Suppressor macrophage (primary cell): ENCODE results near the gene INCENP.
A peak's percentile ranks its signal among the peaks of the same experiment; 100 is the strongest.

Experiments used
- DNase-seq, 4 experiments: peaks; one replicate each; pipeline ENCODE4 v3.0.0-alpha.2; 2020 to 2022

INCENP gene

DNA sequence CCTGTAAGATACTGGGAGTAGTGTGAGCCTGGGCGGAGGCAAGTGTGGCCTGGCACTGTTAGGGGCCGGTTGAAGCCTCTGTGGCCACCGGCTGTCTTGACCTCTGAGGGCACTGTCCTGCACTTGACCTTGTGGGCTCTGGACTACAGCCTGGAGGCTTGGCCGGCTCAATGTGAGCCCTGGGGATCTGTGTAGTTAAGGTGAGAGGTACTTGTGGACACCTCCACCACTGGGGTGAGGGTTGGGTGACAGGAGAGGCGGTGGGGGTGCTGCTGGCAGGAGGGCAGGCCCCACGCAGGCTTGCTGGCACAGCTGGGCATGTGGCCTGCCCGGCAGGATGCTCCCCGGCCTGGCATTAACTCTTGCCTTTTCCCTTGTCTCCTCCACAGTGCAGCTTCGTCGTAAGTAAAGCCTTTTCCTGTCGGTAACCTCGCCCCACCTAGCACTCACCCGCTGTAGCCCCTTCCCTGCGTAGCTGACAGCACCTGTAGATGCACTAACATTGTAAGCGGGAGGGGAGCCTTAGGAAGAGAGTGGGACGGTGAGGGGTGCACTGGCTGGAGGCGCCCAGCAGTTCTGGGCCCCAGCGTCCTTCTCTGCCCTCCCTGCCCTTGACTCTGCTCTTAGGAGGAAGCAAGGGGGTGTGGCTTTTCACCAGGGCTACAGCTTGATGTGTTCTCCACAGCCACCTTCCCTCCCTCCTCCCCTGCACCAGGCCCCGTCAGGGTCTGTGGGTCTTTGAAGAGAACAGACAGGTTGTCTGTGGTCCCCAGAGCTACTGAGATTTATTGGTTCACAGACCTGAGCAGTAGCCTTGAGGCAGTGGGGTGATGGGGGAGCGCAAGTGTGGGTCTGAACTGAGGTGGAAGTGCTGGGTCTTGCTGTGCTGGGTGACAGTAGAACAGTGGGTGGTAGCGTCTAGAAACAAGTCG is 17.6 kb downstream of the INCENP start:
- DNase-seq = no peak

DNA sequence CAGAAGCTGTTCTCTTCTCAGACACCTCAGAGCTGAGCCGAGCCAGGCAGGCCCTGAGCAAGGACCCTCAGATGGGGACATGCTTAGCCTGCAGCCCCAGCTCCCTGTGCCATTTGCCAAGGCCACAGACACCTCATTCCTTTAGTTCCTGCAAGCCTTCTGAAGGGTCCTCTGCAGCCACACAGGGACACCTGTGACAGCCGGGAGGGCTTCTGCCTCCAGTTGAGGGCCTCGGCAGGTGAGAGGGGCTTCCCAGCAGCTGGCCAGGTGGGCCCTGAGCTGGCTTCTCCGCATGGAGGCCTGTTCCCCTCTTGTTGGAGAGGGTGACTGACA is 18.2 kb downstream of the INCENP start:
- no peak for DNase-seq

DNA sequence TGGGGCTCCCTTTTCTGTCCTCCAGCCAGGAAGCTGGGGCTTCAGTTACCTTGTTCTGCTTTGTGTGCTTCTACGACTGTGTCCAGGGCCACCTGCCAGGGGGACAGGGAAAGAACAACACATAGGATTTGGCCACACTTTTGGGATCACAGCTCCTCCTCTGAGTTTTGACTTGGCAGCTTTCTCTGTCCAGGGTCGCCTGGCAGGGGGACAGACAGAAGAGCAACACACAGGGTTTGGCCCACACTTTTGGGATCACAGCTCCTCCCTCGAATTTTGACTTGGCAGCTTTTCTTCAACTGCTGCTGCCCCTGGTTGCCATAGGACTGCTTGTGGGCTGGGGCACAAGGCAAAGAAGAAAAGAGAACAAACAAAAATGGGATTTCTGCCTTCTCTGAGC is 19.1 kb downstream of the INCENP start:
- DNase-seq = no peak

DNA sequence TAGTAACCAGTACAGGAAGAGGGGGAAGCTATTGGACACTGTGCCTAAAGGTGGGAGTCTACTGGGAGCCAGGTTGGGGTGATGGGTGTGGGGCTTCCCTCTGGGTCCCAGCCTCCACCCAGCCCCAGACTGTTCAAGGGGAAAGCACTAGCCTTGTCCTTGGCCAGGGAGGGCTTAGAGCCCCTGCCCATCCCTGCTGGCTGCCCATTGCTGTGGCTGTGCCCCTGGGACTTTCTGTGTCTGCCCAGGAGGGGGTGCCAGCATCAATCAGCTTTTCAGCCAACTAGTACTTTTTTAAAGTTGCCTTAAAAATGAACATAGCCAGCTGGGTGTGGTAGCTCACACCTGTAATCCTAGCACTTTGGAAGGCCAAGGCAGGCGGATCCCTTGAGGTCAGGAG is 19.9 kb downstream of the INCENP start:
- no peak for DNase-seq

DNA sequence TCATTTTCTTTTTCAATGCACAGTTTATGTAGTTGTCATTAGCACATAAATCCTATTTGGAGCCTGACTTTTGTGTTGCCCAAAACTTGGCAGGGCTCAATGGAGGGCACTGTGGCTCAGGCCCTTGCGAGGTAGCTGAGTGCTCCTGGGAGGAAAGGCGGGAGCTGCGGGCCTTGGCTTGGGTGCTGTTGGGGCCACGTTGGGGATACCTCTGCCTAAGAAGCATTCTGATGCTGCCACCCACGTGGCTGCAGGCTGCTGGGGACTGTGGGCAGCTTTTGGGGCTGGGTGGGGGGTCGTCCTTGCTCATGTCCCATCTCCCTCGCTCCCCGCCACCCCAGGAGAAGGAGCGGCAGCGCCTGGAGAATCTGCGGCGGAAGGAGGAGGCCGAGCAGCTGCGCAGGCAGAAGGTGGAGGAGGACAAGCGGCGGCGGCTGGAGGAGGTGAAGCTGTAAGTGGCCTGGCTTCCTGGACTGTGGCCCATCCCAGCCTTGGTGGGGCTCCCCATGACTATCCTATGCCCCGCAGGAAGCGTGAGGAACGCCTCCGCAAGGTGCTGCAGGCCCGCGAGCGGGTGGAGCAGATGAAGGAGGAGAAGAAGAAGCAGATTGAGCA is 20.9 kb downstream of the INCENP start:
- DNase-seq = no peak

DNA sequence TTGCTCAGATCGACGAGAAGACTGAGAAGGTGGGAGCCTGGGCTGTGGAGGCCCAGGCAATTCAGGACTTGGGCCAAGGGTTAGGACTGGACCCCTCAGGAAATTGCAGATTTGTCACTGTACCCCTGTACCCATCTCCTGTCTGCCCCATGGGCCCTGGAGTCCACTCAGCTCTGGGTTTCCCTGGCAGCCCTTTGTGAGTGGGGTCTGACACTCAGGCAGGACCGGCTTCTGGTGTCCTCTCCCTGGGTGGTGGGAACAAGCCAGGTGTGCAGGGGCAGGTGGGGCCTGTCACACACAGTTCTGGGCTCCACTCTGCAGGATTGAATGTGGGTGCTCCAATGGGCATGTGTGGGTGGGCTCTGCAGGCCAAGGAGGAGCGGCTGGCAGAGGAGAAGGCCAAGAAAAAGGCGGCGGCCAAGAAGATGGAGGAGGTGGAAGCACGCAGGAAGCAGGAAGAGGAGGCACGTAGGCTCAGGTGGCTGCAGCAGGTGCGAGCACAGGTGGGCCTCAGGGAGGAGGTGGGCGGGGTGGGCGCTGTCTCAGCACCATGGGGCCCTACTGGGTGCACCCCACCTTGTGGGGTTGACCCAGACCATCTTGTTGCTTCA is 21.6 kb downstream of the INCENP start:
- DNase-seq = no peak

DNA sequence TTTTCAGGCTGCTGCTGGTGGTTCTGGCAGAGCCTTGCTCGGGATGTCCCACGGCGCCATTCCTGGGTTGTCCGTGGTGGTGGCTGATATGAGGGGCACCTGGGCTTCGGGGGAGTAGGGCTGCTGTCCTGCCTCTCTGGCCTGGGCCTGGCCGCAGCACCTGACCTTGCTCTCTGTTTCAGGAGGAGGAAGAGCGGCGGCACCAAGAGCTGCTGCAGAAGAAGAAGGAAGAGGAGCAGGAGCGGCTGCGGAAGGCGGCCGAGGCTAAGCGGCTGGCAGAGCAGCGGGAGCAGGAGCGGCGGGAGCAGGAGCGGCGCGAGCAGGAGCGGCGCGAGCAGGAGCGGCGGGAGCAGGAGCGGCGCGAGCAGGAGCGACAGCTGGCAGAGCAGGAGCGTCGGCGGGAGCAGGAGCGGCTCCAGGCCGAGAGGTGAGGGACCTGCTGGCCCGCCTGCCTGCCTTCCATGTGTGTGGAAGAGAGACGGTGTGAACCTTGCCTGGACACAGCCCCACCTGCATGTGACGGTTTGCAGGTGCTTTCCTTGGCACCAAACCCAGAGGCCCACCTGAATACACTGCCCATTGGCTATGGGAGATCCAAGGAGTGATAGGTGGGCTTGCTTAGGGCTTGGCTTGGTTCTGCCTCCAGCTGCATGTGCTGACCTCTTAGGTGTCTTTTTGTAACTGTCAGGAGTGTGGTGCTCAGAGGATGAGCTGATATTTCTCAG is 22.8 kb downstream of the INCENP start:
- DNase-seq = no peak

DNA sequence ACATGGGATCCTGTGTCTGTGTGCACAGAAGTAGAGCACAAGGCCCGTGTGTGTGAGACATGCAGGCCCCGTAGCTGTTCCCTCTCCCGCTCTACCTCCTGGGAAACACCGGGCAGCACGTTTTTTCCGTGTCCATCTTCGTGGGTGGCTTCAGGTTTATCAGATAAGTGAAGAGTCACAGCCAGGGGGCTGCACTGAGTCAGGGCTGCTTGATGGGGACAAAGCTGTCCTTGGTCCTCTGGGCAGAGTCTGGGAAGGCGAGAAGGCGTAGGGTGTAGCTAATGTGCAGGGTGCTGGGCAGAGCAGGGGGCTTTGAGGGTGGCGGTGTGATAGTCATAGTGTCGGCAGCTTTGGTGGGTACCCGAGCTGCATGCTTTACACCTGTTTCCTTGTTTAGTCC is 23.7 kb downstream of the INCENP start:
- no peak for DNase-seq

DNA sequence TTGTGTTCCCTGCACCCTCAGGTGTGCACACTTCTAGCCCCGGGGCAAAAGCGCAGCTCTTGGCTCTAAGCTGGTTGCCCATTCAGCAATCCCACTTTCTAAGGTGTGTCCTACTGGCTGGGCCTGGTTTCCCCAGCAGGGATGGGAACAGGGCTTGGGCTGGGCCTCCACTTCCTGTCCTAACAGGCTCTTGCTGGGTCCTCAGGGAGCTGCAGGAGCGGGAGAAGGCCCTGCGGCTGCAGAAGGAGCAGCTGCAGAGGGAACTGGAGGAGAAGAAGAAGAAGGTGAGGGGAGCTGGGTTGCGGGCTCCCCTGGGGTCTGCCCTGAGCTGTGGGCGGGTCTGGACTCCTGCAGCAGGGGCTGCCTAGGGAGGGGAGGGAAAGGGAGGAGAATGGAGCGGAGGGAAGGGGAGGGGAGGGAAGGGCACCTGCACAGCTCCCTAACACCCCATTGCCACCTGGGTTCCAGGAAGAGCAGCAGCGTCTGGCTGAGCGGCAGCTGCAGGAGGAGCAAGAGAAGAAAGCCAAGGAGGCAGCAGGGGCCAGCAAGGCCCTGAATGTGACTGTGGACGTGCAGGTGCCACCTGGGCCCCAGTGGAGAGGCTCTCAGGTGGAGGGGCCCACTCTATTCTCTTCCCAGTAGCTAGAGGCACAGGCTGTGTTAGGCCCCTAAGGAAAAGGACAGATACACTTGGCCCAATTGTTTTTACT is 24.6 kb downstream of the INCENP start:
- no peak for DNase-seq

DNA sequence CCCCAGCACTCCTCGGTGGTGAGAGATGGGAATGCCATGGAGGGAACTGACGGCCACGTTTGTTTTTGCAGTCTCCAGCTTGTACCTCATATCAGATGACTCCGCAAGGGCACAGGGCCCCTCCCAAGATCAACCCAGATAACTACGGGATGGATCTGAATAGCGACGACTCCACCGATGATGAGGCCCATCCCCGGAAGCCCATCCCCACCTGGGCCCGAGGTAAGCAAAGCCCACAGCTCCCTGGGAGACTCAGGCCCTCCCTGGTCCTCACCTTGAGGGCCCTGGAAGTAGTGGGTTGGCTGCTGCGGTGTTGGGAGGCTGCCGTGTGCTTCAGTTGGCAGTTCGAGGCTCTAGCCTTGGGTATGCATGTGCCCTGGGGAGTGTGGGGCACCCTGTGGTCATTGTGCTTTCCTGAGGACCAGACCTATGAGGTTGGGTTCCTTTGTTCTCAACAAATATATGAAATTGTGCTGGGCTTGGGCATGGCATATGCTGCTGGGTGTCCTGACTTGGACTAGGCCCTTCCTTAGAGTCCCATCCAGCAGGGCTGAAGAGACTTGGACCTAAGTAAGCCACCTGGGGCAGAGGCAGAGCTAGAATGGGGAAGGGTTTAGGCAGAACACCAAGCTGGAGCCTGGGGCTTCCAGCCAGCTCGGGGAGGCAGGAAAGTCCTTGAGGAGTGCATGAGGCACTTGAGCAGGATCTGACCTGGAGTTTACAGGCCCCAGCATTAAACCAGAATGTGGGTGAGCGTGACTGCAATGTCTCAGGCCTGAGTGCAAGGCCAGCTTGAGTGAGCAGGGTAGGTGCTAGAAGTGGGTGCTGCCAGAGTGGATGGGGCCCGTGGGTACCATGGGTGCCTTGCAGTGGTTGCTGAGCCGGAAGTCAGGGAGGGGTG is 26.4 kb downstream of the INCENP start:
- no peak for DNase-seq

DNA sequence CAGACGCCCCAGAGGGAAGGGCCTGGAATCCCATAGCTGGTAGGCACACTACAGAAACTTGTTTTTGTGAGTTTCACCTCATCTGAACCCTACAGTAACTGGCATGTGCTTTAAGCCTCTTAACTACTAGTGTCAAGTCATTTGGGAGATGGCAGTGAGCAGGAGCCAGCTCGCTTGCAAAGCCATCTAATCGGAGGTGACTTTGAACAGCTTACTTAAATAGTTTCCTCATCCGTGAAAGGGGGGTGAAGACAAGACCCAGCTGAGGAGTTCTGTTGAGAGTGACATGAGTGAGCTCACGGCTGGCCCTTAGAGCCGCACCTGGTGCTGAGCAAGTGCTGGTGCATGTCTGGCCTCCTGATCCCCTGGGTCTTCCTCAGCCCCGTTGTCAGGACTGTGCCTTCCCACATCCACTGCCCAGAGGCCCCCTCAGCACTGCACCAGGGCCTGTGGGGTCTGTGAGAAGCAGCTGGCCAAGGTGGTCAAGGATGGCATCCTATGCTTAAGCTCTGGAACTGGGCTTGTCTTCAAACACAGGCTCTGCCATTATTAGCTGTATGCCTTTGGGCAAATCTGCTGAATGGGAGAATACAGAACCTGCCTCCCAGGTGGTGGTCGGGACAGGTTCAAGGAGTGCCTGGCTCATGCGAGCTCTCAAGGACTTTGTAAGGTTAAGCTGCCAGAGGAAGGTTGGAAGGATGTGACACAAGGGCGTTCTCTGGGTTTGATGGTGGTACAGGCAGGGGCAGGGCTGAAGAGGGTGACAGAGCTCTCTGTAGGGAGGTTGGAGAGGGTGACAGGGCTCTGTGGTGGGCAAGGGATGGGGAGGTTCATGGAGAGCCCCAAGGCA is 27.3 kb downstream of the INCENP start:
- no peak for DNase-seq

DNA sequence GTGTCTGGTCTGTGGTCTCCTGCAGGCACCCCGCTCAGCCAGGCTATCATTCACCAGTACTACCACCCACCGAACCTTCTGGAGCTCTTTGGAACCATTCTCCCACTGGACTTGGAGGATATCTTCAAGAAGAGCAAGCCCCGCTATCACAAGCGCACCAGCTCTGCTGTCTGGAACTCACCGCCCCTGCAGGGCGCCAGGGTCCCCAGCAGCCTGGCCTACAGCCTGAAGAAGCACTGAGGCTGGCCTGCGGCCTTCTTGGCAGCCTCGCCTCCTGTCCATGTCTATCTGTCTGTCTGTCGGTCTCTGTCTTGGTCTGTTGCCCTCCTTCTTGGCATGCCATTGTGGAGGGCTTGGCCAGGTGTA is 27.9 kb downstream of the INCENP start:
- DNase-seq = no peak

DNA sequence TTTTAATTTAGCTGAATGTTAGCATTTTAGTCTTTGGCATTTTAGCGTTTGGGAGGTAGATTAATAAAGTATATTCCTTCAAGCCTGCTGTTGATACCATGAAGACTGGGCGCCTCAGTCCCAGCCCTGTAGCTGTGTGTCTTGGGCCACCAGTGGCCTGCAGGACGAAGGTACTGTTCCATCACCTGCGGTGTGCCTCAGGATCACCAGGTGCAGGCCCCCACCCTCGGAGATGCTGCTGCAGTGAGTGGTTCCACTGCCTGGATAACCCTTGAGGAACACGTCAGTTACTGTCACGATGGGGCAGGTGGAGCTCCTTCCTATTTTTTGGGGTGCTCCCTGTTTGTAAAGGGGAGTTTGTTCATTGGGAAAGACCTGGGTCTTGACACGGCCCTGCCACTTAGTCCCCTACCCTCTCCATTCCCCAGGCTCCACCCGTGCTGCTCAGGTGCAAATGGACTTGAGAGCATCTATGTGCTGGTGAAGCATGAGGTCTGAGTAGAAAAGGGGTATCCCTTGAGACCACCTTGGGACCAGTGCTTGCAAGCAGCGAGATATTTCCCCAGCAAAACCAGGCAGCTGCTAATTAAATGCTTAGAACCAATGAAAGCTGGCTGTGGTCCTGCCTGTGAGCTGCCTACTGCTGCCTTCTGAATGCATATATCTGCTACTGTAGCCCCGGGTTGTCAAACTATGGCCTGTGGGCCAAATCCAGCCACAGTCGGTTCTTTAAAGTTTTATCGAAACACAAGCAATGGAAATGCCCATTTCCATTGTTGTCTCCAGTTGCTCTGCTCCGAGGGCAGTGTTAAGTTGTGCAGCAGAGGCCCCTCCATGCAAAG is 28.7 kb downstream of the INCENP start:
- DNase-seq = no peak

DNA sequence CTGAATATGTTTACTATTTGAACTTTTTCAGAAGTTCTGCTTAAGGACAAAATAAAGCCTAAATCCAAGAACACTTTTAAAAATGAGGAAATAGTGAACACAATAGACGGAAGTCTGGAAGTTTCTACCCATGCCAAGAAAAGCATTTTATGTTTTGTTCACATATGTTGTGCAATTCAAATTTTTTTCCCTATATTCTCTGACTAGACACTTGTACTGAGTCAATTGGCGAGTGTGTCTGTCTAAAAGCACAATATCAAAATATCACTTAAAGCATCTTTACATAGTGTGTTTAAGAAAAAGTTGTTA is 29.2 kb downstream of the INCENP start:
- peak in 3 of 4 experiments; percentile 7 to 72 (median 62) for DNase-seq

DNA sequence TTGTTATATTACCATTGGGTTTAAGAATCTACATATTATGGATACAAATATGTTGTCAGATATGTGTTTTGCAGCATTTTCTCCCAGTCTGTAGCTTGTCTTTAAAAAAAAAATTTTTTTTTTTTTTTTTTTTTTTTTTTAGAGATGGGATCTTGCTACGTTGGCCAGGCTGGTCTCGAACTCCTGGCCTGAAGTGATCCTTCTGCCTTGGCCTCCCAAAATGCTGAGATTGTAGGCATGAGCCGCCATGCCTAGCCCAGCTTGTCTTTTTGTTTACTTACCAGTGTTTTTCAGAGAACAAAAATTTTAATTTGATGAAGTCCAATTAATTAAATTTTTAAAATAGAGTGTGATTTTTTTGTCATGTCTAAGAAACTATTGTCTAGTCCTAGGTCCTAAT is 29.8 kb downstream of the INCENP start:
- DNase-seq = no peak

DNA sequence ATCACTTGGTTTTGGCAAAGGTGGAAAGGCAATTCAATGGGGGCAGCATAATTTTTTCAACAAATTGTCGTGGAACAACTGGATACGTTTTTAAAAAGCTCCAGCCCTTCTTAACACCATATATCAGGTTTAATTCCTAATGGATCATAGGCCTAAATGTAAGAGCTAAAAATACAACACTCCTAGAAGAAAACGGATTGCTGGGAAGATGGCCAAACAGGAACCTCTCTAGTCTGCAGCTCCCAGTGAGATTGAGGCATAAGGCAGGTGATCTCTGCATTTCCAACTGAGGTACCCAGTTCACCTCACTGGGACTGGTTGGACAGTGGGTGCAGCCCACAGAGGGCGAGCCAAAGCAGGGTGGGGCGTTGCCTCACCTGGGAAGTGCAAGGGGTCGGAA is 33.8 kb downstream of the INCENP start:
- no peak for DNase-seq

DNA sequence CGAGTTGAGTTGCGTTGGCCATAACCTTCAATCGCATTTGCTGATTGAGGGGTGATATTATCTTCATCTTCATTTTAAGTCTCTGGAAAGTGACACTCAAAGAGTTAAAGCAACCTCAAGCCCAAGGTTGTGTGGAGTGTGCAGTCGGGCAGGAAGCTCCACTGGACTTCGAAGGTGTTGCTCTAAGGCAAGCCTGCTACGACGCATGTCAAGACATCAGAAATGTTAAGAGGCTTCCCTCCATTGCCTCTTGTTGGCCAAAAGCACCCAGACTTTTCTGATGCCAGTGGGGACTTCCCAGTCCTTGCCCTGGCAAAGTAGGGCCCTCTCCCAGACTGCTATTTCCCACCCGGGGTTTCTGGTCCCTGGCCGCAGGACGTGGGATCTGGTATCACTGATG is 42.6 kb downstream of the INCENP start:
- no peak for DNase-seq

DNA sequence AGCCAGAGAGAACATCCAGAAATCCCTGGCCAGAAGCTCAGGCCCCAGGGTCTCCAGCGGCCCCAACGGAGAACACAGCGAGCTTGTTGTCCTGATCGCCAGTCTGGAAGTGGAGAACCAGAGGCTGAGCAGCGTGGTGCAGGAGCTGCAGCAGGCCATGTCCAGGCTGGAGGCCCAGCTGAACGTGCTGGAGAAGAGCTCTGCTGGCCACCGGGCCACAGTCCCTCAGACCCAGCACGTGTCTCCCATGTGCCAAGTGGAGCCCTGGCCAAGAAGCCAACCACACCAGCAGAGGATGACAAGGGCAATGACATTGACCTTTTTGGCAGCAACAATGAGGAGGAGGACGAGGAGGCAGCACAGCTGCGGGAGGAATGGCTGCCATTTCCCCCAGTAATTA is 45.6 kb downstream of the INCENP start:
- DNase-seq = no peak

DNA sequence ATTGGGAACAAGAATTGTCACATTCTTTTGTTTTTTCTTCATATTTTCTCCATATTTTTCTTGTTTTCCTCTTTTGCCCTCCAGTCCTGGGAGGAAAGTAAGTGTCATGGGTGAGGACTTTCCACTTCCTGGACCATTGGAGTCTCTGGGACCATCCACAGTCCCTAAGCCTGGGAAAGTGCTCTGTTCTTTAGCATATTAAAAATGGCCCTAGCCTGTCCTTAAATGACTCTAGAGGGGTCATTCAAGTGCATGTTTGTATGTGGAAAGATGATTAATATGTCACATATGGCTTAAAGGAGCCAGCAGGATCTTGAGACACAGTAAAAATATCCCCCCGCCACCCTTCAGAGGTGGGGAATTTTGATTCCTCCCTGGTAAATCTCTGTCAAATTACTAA is 46.1 kb downstream of the INCENP start:
- DNase-seq = no peak

DNA sequence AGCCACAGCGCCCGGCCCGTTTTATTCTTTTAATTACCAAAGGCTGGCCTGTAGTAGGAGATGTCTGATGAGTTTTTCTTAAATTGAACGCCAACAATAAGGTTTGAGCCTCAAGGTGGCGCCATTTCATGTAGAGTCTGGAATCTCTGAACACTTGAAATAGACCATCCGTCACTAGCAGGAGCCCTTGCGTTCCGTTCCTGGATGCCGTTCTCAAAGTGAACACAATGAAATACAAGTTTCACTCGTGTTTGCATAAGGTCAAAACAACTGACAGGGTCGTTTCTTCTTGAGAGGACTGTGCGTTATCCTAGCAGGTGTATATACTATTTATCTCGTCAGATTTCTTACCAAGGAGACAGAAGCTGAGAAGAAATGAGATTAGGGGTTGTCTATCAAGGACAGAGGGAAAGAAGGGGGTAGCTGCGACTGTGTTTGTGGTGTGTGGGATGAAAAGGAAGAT is 47.5 kb downstream of the INCENP start:
- peak; percentile 88 to 91 (median 90) for DNase-seq
